Caco-2 (cell line): ENCODE results near the gene CHKA. TPM values are rescaled to one million over a fixed set of nuclear protein-coding genes. Genes with fewer than 3 reads are reported as not detected.

Experiments
- BruUV-seq: library from RNA; stranded (reverse); fragments of 400-500 nt; replicated peaks from 2 replicates; lab custom pipeline; 2021; lab: Mats Ljungman, UMichigan
- CTCF ChIA-PET: fragments of 300-600 bp; sonication (Branson Sonifier 250); formaldehyde crosslinking; loops from one replicate; lab custom pipeline; 2022; ENCODE audit warnings: antibody characterized with exemption; lab: Charles Lee
- POLR2A ChIA-PET: fragments of 300-600 bp; sonication (Branson Sonifier 250); formaldehyde crosslinking; loops from one replicate; lab custom pipeline; 2022; ENCODE audit warnings: antibody characterized with exemption; lab: Charles Lee
- DNase-seq, 2 experiments: peaks; one replicate each; pipeline versions ENCODE4 v3.0.0 to v3.0.0-alpha.2; 2020 to 2022
- H3K27me3 ChIP-seq: replicated peaks from 2 replicates; pipeline ENCODE4 v1.6.0; 2011; ENCODE audit warnings: low read length; ENCODE audit not compliant: control insufficient read depth, insufficient read depth
- H3K36me3 ChIP-seq: 2 replicates; pipeline ENCODE4 v1.5.1; 2011; ENCODE audit warnings: low read length; ENCODE audit not compliant: control insufficient read depth, insufficient read depth
- H3K4me1 ChIP-seq: fragments of 250-450 bp; sonication (Bioruptor Pico); 2 replicates; pipeline ENCODE4 v1.5.1; 2020; ENCODE audit warnings: mild to moderate bottlenecking
- H3K4me3 ChIP-seq: 2 replicates; pipeline ENCODE4 v1.5.1; 2011; ENCODE audit warnings: low read depth, mild to moderate bottlenecking, control low read depth, low read length
- H3K9me3 ChIP-seq: fragments of 250-450 bp; sonication (Bioruptor Pico); 2 replicates; pipeline ENCODE4 v1.5.1; 2020; ENCODE audit warnings: mild to moderate bottlenecking, moderate library complexity
- H3K27ac Mint-ChIP-seq: one replicate; pipeline ENCODE4 v1.8.0; 2022; ENCODE audit warnings: mixed read lengths; ENCODE audit not compliant: unreplicated experiment
- H3K27me3 Mint-ChIP-seq: one replicate; pipeline ENCODE4 v1.8.0; 2022; ENCODE audit warnings: mixed read lengths; ENCODE audit not compliant: insufficient read depth, unreplicated experiment
- H3K36me3 Mint-ChIP-seq: one replicate; pipeline ENCODE4 v1.8.0; 2022; ENCODE audit warnings: mild to moderate bottlenecking, mixed read lengths; ENCODE audit not compliant: insufficient read depth, unreplicated experiment
- H3K4me1 Mint-ChIP-seq: one replicate; pipeline ENCODE4 v1.8.0; 2022; ENCODE audit warnings: low read depth, mixed read lengths; ENCODE audit not compliant: unreplicated experiment
- H3K4me3 Mint-ChIP-seq: one replicate; pipeline ENCODE4 v1.8.0; 2022; ENCODE audit warnings: mild to moderate bottlenecking, moderate library complexity, mixed read lengths; ENCODE audit not compliant: unreplicated experiment
- H3K9me3 Mint-ChIP-seq: one replicate; pipeline ENCODE4 v1.8.0; 2022; ENCODE audit warnings: mixed read lengths; ENCODE audit not compliant: unreplicated experiment
- CTCF ChIP-seq, 2 experiments: fragments of 200-600 bp in 1 of 2; IDR thresholded peaks; 1 replicate in 1 of 2; 2 replicates in 1 of 2; pipeline versions ENCODE4 v1.5.1 to v1.8.0; 2011 to 2022; ENCODE audit warnings: antibody characterized with exemption in 1 of 2, control low read depth in 1 of 2, inconsistent platforms in 1 of 2, low read depth in 1 of 2, low read length in 1 of 2, mild to moderate bottlenecking in 1 of 2, moderate library complexity in 1 of 2; ENCODE audit not compliant: insufficient read depth in 1 of 2, severe bottlenecking in 1 of 2, unreplicated experiment in 1 of 2
- intact Hi-C: fragments of 100-400 bp; cut with micrococcal nuclease; formaldehyde crosslinking; loops from one replicate; pipeline ENCODE4 v1.10.0; 2022; ENCODE audit not compliant: unreplicated experiment
- total RNA-seq: library from RNA; stranded (reverse); gene quantifications from 2 replicates; pipeline ENCODE4 v1.2.3, GENCODE V29; 2022

Gene CHKA
- total RNA-seq, 1 experiment from 2014 or later, result 169 TPM

GRCh38 chr11:68040101-68040956, 80.9 kb downstream of the CHKA start:
- Mint-ChIP-seq H3K9me3 (no peaks in the 10 kb centered on the region), H3K4me3 (no peak overlapping the region), H3K27ac (peak overlapping the region; percentile 72), H3K36me3 (peaks cover 38% of the 10 kb centered on the region), H3K27me3 (no peaks in the 10 kb centered on the region), H3K4me1 (peaks cover 22% of the 10 kb centered on the region)
- Histone ChIP-seq H3K9me3 (no peaks in the 10 kb centered on the region), H3K4me1 (peaks cover 39% of the 10 kb centered on the region), H3K27me3 (no peaks in the 10 kb centered on the region), H3K4me3 (no peak overlapping the region), H3K36me3 (no peaks in the 10 kb centered on the region)
- TF ChIP-seq CTCF (IDR thresholded peaks at IDR 0.05; ENCODE audit: insufficient read depth in 1 of 2, low read depth in 1 of 2, low read length in 1 of 2, severe bottlenecking in 1 of 2, unreplicated experiment in 1 of 2), result no peak
- CTCF ChIA-PET, result no interaction called here
- DNase-seq, result peak; percentile 68 to 76
- POLR2A ChIA-PET, result no interaction called here
- intact Hi-C loops, result no loop called here
- BruUV-seq, result no TSS peak

GRCh38 chr11:68039526-68040086, 81.6 kb downstream of the CHKA start:
- no peak overlapping the region for H3K4me3 ChIP-seq
- Mint-ChIP-seq H3K36me3 (peaks cover 46% of the 10 kb centered on the region), H3K4me1 (peaks cover 22% of the 10 kb centered on the region), H3K4me3 (no peak overlapping the region), H3K27ac (peak overlapping the region; percentile 72), H3K9me3 (no peaks in the 10 kb centered on the region), H3K27me3 (no peaks in the 10 kb centered on the region)
- no TSS peak for BruUV-seq
- no peak for DNase-seq
- intact Hi-C loops, result no loop called here
- CTCF ChIA-PET, result no interaction called here
- H3K4me1 ChIP-seq, result peaks cover 39% of the 10 kb centered on the region
- POLR2A ChIA-PET, result no interaction called here
- no peaks in the 10 kb centered on the region for H3K9me3 ChIP-seq
- TF ChIP-seq CTCF (IDR thresholded peaks at IDR 0.05; ENCODE audit: insufficient read depth in 1 of 2, low read depth in 1 of 2, low read length in 1 of 2, severe bottlenecking in 1 of 2, unreplicated experiment in 1 of 2), result no peak
- H3K27me3 ChIP-seq, result no peaks in the 10 kb centered on the region
- H3K36me3 ChIP-seq, result no peaks in the 10 kb centered on the region

GRCh38 chr11:68038718-68039525, 82.3 kb downstream of the CHKA start, which contains the start of gene TCIRG1:
TCIRG1 (plus strand) TSS chr11:68039025; CDS start chr11:68041272, 2,247 bp downstream.
- no peak for TF ChIP-seq CTCF (IDR thresholded peaks at IDR 0.05; ENCODE audit: insufficient read depth in 1 of 2, low read depth in 1 of 2, low read length in 1 of 2, severe bottlenecking in 1 of 2, unreplicated experiment in 1 of 2)
- intact Hi-C loops, result no loop called here
- H3K36me3 ChIP-seq, result peaks cover 2% of the 10 kb centered on the region; the same call in 1 of the 2 replicates
- peaks cover 22% of the 10 kb centered on the region for H3K4me1 Mint-ChIP-seq
- no peaks in the 10 kb centered on the region for H3K9me3 ChIP-seq
- ChIA-PET CTCF (no interaction called here), POLR2A (no interaction called here)
- DNase-seq, result peak in 1 of 2 experiments; percentile 39
- H3K4me1 ChIP-seq, result peaks cover 39% of the 10 kb centered on the region
- no peaks in the 10 kb centered on the region for H3K27me3 ChIP-seq
- H3K36me3 Mint-ChIP-seq, result peaks cover 50% of the 10 kb centered on the region
- H3K27me3 Mint-ChIP-seq, result no peaks in the 10 kb centered on the region
- peak within 1 kb of the TSS; percentile 72 for H3K27ac Mint-ChIP-seq
- no peak within 1 kb of the TSS for H3K4me3 ChIP-seq
- H3K4me3 Mint-ChIP-seq, result no peak within 1 kb of the TSS
- BruUV-seq, result no TSS peak
- no peaks in the 10 kb centered on the region for H3K9me3 Mint-ChIP-seq
